ENCODE results near the gene ALKBH8. TPM values are rescaled to one million over a fixed set of nuclear protein-coding genes. Genes with fewer than 3 reads are reported as not detected.

The ALKBH8 gene
- total and polyA plus RNA-seq, 4 donors, result 2.5 to 4.7 (median 3.0) TPM

- Histone ChIP-seq H3K4me1 (ENCODE audit: control insufficient read depth in 4 of 4, insufficient read depth in 4 of 4, low read length in 3 of 4) (peaks cover 0 to 18% (median 13%) of the 10 kb centered on the region in 4 donors), H3K27ac (ENCODE audit: low read depth in 1 of 2, low read length in 2 of 2) (no peak overlapping the region), H3K9me3 (ENCODE audit: control insufficient read depth in 4 of 4, low read length in 3 of 4) (no peaks in the 10 kb centered on the region), H3K36me3 (ENCODE audit: control insufficient read depth in 4 of 4, insufficient read depth in 3 of 4, low read depth in 1 of 4, low read length in 3 of 4) (peaks cover 0 to 3% (median under 1%) of the 10 kb centered on the region in 4 donors), H3K9ac (ENCODE audit: low read depth in 1 of 2, low read length in 2 of 2) (no peak overlapping the region), H3K4me3 (ENCODE audit: low read depth in 1 of 3, low read length in 3 of 3) (no peak overlapping the region), H3K27me3 (ENCODE audit: control insufficient read depth in 4 of 4, insufficient read depth in 4 of 4, low read length in 3 of 4) (no peaks in the 10 kb centered on the region)
- WGBS, result 51% methylated on average over 4 of the region's 4 CpGs
- no peak for TF ChIP-seq HNF4A (conservative IDR thresholded peaks at IDR 0.05)
- no peak for DNase-seq (ENCODE audit: low spot score)
Measured at GRCh38 chr11:107562647-107563208, 2.8 kb downstream of the ALKBH8 start.

GRCh38 chr11:107561688-107562087 is 3.8 kb downstream of the ALKBH8 start:
- Histone ChIP-seq H3K4me1 (ENCODE audit: control insufficient read depth in 4 of 4, insufficient read depth in 4 of 4, low read length in 3 of 4) (peaks cover 0 to 18% (median 13%) of the 10 kb centered on the region in 4 donors), H3K4me3 (ENCODE audit: low read depth in 1 of 3, low read length in 3 of 3) (no peak overlapping the region), H3K36me3 (ENCODE audit: control insufficient read depth in 4 of 4, insufficient read depth in 3 of 4, low read depth in 1 of 4, low read length in 3 of 4) (peaks cover 0 to 3% (median under 1%) of the 10 kb centered on the region in 4 donors), H3K9me3 (ENCODE audit: control insufficient read depth in 4 of 4, low read length in 3 of 4) (no peaks in the 10 kb centered on the region), H3K9ac (ENCODE audit: low read depth in 1 of 2, low read length in 2 of 2) (no peak overlapping the region), H3K27me3 (ENCODE audit: control insufficient read depth in 4 of 4, insufficient read depth in 4 of 4, low read length in 3 of 4) (no peaks in the 10 kb centered on the region), H3K27ac (ENCODE audit: low read depth in 1 of 2, low read length in 2 of 2) (no peak overlapping the region)
- no peak for DNase-seq (ENCODE audit: low spot score)
- TF ChIP-seq GABPA (IDR thresholded peaks at IDR 0.05 in 1 of 2, conservative IDR thresholded peaks at IDR 0.05 in 1 of 2) (no peak), HNF4G (IDR thresholded peaks at IDR 0.05) (no peak), SP1 (IDR thresholded peaks at IDR 0.05) (no peak), HNF4A (conservative IDR thresholded peaks at IDR 0.05) (no peak), EGR1 (IDR thresholded peaks at IDR 0.05; ENCODE audit: low read depth in 2 of 2) (no peak), NR2F2 (IDR thresholded peaks at IDR 0.05) (no peak), YY1 (IDR thresholded peaks at IDR 0.05) (no peak), FOXA2 (IDR thresholded peaks at IDR 0.05) (no peak), ATF3 (IDR thresholded peaks at IDR 0.05) (no peak), RAD21 (IDR thresholded peaks at IDR 0.05) (no peak), MAX (IDR thresholded peaks at IDR 0.05) (no peak), FOXA1 (IDR thresholded peaks at IDR 0.05) (no peak)

GRCh38 chr11:107550304-107550703 is 15.2 kb downstream of the ALKBH8 start:
- H3K4me1 ChIP-seq (ENCODE audit: control insufficient read depth in 4 of 4, insufficient read depth in 4 of 4, low read length in 3 of 4), result peaks cover 0 to 8% (median 7%) of the 10 kb centered on the region in 4 donors
- H3K27me3 ChIP-seq (ENCODE audit: control insufficient read depth in 4 of 4, insufficient read depth in 4 of 4, low read length in 3 of 4), result no peaks in the 10 kb centered on the region
- no peak overlapping the region for H3K4me3 ChIP-seq (ENCODE audit: low read depth in 1 of 3, low read length in 3 of 3)
- peak overlapping the region in 1 of 2 donors; percentile 33 for H3K27ac ChIP-seq (ENCODE audit: low read depth in 1 of 2, low read length in 2 of 2)
- WGBS, result 88% methylated on average over 4 of the region's 4 CpGs
- no peak overlapping the region for H3K9ac ChIP-seq (ENCODE audit: low read depth in 1 of 2, low read length in 2 of 2)
- TF ChIP-seq JUND (IDR thresholded peaks at IDR 0.05), result no peak
- no peak for TF ChIP-seq YY1 (IDR thresholded peaks at IDR 0.05)
- no peak for TF ChIP-seq REST (IDR thresholded peaks at IDR 0.05)
- DNase-seq (ENCODE audit: low spot score), result no peak
- H3K36me3 ChIP-seq (ENCODE audit: control insufficient read depth in 4 of 4, insufficient read depth in 3 of 4, low read depth in 1 of 4, low read length in 3 of 4), result peaks cover 0 to 13% (median 8%) of the 10 kb centered on the region in 4 donors
- no peaks in the 10 kb centered on the region for H3K9me3 ChIP-seq (ENCODE audit: control insufficient read depth in 4 of 4, low read length in 3 of 4)
